ENCODE measurements around the gene GNG2.

GNG2 gene

GRCh38 chr14:51938137-51938536, 77.7 kb downstream of the GNG2 start:
- in situ Hi-C loops (cut with MboI; ENCODE audit: low sequenced_read_pairs), result no loop called here

- in situ Hi-C loops (cut with MboI; ENCODE audit: low sequenced_read_pairs), result no loop called here
Measured at GRCh38 chr14:51938821-51939220, 78.4 kb downstream of the GNG2 start.

- in situ Hi-C loops (cut with MboI; ENCODE audit: low sequenced_read_pairs), result no loop called here
Measured at GRCh38 chr14:51939226-51939625, 78.8 kb downstream of the GNG2 start.

GRCh38 chr14:51939755-51940301, 79.4 kb downstream of the GNG2 start:
- in situ Hi-C loops (cut with MboI; ENCODE audit: low sequenced_read_pairs), result no loop called here

- in situ Hi-C loops (cut with MboI; ENCODE audit: low sequenced_read_pairs), result no loop called here
Measured at GRCh38 chr14:51942971-51943370, 82.6 kb downstream of the GNG2 start.

GRCh38 chr14:51950007-51950406, 89.6 kb downstream of the GNG2 start:
- in situ Hi-C loops (cut with MboI; ENCODE audit: low sequenced_read_pairs), result no loop called here

- in situ Hi-C loops (cut with MboI; ENCODE audit: low sequenced_read_pairs), result no loop called here
Measured at GRCh38 chr14:51951656-51952055, 91.2 kb downstream of the GNG2 start.

GRCh38 chr14:51954031-51954430, 93.6 kb downstream of the GNG2 start:
- in situ Hi-C loops (cut with MboI; ENCODE audit: low sequenced_read_pairs), result no loop called here

GRCh38 chr14:51954657-51955056, 94.2 kb downstream of the GNG2 start:
- in situ Hi-C loops (cut with MboI; ENCODE audit: low sequenced_read_pairs), result no loop called here

GRCh38 chr14:51957950-51958349, 97.5 kb downstream of the GNG2 start:
- in situ Hi-C loops (cut with MboI; ENCODE audit: low sequenced_read_pairs), result no loop called here

GRCh38 chr14:51959928-51960327, 99.5 kb downstream of the GNG2 start:
- in situ Hi-C loops (cut with MboI; ENCODE audit: low sequenced_read_pairs), result no loop called here

GRCh38 chr14:51960866-51961265, 100.5 kb downstream of the GNG2 start:
- in situ Hi-C loops (cut with MboI; ENCODE audit: low sequenced_read_pairs), result no loop called here

- in situ Hi-C loops (cut with MboI; ENCODE audit: low sequenced_read_pairs), result no loop called here
Measured at GRCh38 chr14:51962711-51963110, 102.3 kb downstream of the GNG2 start.

GRCh38 chr14:51963286-51963685, 102.9 kb downstream of the GNG2 start:
- in situ Hi-C loops (cut with MboI; ENCODE audit: low sequenced_read_pairs), result no loop called here

- in situ Hi-C loops (cut with MboI; ENCODE audit: low sequenced_read_pairs), result no loop called here
Measured at GRCh38 chr14:51967521-51967920, 107.1 kb downstream of the GNG2 start.

- in situ Hi-C loops (cut with MboI; ENCODE audit: low sequenced_read_pairs), result no loop called here
Measured at GRCh38 chr14:51969852-51970540, 109.6 kb downstream of the GNG2 start.

GRCh38 chr14:51972566-51972965, 112.2 kb downstream of the GNG2 start:
- in situ Hi-C loops (cut with MboI; ENCODE audit: low sequenced_read_pairs), result no loop called here

GRCh38 chr14:51977075-51977474, 116.7 kb downstream of the GNG2 start:
- in situ Hi-C loops (cut with MboI; ENCODE audit: low sequenced_read_pairs), result no loop called here

GRCh38 chr14:51978681-51979085, 118.3 kb downstream of the GNG2 start:
- in situ Hi-C loops (cut with MboI; ENCODE audit: low sequenced_read_pairs), result no loop called here

GRCh38 chr14:51979088-51979709, 118.8 kb downstream of the GNG2 start:
- in situ Hi-C loops (cut with MboI; ENCODE audit: low sequenced_read_pairs), result no loop called here

GRCh38 chr14:51981218-51981854, 120.9 kb downstream of the GNG2 start:
- in situ Hi-C loops (cut with MboI; ENCODE audit: low sequenced_read_pairs), result no loop called here

GRCh38 chr14:51988221-51988620, 127.8 kb downstream of the GNG2 start:
- in situ Hi-C loops (cut with MboI; ENCODE audit: low sequenced_read_pairs), result no loop called here

Measured in hTERT RPE-1 (cell line).